Measurements from ENCODE around the gene PCYT2. TPM values are rescaled to one million over a fixed set of nuclear protein-coding genes. Genes with fewer than 3 reads are reported as not detected.
"Not testable (repeated sequence)": the region's sequence is repeated elsewhere in the genome, so short reads cannot be mapped to it uniquely, and the experiment has no call there.

The PCYT2 gene
- total RNA-seq, 1 donor from 2014 or later = 33.9 TPM

GRCh38 chr17:81927653-81928543 is 16.7 kb upstream of the PCYT2 start, which contains the start of gene MAFG:
MAFG (minus strand) TSS chr17:81927735; CDS start chr17:81923185, 4,550 bp downstream.
- DNase-seq (ENCODE audit: low spot score) = peak; percentile 98

GRCh38 chr17:81927152-81927652 is 16.0 kb upstream of the PCYT2 start:
- no peak for DNase-seq (ENCODE audit: low spot score)

- no peak for DNase-seq (ENCODE audit: low spot score)
Measured at GRCh38 chr17:81926451-81927151, 15.4 kb upstream of the PCYT2 start.

DNA sequence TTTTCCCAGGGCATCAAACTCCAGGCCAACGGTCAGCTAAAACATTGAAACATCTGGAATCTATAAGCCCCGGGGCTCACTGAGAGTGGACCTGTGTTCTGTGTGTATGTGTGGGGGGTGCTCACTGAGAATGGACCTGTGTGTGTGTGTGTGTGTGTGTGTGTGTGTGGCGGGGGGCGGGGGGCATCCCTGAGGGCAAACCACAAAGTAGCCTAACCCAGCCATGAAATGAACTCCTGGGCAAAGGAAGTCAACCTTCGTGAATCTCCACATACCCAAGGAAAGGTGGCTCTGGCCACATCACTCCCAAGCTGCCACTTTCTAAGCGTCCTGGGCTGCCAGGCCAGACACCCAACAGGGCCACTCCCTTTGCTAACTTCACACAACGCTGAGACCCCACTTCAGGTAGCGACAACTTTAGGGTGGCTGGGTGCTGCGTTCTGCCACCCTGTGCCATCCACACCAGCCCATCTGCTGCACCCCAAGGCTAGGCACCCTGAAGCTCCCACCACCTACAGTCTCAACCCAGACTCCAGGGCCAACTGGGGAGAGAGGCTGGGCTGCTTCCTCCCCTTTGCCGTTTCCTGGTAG is 14.8 kb upstream of the PCYT2 start:
- DNase-seq (ENCODE audit: low spot score) = no peak

GRCh38 chr17:81924557-81925532 is 13.6 kb upstream of the PCYT2 start:
- DNase-seq (ENCODE audit: low spot score) = no peak

GRCh38 chr17:81923302-81924260 is 12.4 kb upstream of the PCYT2 start:
- no peak for DNase-seq (ENCODE audit: low spot score)

GRCh38 chr17:81922566-81923301 is 11.5 kb upstream of the PCYT2 start:
- no peak for DNase-seq (ENCODE audit: low spot score)

DNA sequence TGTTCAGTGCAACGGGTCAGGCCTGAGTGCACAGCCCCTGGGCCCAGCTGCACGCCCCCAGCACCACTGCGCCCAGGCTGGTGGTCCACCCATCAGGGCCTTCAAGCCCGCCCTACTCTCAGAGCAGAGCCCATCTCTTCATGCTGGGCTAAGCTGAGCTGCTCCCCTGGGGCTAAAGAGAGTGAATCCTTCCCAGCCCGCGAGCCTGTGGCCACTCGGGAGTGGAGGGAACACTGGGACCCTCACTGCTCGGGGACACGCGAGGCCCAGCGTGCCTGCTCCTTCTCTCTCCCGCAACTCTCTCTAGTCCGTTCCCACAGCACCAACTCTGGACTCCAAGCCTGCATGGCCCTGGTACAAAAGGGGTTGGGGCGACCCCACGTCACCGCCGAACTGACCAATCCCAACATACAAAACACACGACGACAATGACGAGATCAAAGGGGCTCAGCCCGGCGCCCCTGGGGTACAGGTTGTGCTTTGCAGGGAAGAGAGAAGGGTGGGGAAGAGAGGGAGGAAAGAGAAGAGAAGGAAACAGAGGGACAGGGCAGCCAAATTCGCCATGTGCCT is 10.9 kb upstream of the PCYT2 start:
- no peak for DNase-seq (ENCODE audit: low spot score)

DNA sequence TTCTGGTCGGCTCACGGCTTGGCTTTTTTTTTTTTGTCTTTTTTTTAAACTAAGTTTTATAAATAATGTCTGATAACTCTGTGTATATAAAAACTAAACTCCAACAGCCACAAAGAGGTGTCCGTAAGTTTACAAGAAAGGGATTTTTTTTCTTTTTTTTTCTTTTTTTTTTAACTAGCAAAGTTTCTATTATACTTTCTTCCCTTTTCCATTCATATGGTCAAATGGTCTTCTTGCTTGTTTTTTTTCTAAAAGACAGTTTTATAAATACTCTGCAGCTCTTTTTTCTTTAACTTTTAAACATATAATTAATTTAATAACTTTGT is 10.3 kb upstream of the PCYT2 start:
- DNase-seq (ENCODE audit: low spot score) = no peak

- DNase-seq (ENCODE audit: low spot score) = no peak
Measured at GRCh38 chr17:81920612-81921536, 9.7 kb upstream of the PCYT2 start.

GRCh38 chr17:81918832-81919545 is 7.8 kb upstream of the PCYT2 start:
- DNase-seq (ENCODE audit: low spot score) = no peak

DNA sequence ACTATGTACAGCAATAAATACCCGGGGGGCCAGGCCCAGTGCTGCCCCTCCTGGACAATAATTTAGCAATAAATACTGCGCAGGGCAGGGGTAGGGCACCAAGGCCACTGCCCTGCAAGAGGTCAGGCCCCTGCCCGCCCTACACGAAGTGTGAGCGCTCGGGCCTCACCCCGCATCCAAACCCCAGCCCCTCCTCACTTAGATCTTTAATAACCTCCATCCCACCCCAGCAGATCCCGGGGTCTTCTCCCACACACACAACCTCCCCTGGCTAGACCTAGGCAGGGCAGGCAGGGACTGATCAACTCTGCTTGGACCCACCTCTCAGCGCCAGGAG is 7.1 kb upstream of the PCYT2 start:
- not testable (repeated sequence) for DNase-seq (ENCODE audit: low spot score)

DNA sequence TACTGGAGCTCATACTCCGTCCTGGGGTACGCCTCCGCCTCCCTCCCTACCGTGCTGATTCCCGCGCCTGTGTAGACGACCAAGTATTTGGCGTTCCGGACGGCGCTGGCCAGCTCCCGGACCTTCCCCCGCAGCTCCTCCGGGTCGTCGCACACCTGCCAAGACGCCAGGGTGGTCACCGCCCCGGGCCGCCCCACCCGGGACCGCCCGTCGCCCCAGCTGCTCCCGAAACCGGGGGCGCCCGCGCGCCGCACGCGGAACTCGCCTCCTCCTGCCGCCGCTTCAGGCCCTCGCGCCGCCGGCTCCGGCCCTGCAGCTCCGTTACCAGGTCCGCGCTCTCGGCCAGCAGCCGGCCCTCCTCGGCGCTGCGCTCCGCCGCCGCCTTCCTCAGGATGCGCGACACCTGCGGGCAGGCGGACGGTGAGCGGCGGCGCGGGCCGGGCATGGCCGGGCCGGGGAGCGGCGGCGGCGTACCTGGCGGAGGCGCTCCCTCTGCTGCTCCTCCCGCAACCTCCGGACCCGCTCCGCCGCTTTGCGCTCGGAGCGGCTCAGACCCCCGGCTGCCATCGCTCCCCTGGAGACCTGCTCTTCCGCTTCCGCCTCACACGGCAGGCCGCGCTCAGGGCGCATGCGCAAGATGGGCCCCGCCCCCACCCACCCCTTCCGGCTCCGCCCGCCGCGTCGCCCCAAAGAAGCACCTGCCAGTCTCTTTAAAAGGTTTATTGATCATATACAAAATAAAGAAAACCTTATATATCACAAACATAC is 6.5 kb upstream of the PCYT2 start, which contains the start of gene SIRT7:
Gene SIRT7, minus strand, starts transcription at position 612 of the 768 bp plus-strand sequence. Its CDS starts 45 bp downstream, at position 567.
- DNase-seq (ENCODE audit: low spot score) = peak; percentile 95

GRCh38 chr17:81916234-81917001 is 5.2 kb upstream of the PCYT2 start:
- no peak for DNase-seq (ENCODE audit: low spot score)

DNA sequence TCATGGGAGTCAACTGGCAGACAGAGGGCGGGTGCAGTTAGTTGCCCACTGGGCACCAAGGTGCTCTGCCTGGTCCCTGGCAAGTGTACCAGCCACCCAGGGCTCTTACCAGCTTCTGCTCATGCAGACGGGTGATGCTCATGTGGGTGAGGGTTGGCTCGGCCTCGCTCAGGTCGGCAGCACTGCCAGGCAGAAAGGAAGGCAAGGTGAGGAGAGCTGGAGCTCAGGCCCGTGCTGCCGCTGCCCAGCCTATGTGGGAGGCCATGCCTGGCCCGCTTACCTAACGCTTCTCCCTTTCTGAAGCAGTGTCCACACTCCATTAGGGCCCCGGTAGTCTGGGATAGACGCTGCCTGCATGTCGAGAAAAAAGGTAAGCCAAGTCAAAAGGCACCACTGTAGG is 4.1 kb upstream of the PCYT2 start:
- DNase-seq (ENCODE audit: low spot score) = no peak

Measured in mesenteric fat pad (tissue), 1 donor.